ENCODE measurements around the gene ACIN1. TPM values are rescaled to one million over a fixed set of nuclear protein-coding genes. Genes with fewer than 3 reads are reported as not detected.
A peak's percentile ranks its signal among the peaks of the same experiment; 100 is the strongest.

Gene ACIN1
- total and polyA plus RNA-seq, 9 of the 15 experiments (the other 6 are each of a cell fraction or from before 2014, with no cell fraction given): 5.0 to 196 (median 129) TPM

DNA sequence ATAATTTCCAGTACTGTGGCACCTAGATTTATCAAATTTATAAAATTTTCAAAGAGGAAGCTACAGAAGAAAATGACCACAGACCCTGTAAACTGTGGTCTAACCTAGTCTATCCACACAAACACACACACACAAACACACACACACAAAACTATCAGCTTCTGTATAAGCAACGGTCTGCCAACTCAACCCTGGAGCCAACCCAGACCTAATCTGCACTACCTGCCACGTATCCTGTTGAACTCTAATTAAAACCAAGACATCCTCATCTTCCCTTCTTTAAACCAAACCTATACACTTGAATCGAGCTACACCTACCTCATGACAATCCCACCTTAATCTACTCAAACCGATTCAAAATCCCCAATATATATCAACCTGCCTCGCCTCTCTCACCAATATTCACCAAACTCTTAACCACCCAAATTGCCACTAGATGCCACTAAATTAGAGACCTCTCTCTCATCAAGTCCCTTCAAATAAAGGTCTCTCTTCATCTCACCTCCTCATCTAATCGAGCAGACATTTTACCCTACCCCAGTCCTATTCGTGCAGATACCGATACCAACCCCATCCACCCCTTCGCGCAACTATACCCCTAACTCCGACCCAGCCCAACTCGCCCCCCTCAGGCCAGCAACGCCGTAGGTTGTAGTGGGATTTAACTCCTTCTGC is 808 bp downstream of the ACIN1 start (continued):
- peak; percentile 87; the same call in 1 of the 2 replicates for TF ChIP-seq THRAP3 (IDR thresholded peaks at IDR 0.05; ENCODE audit: borderline replicate concordance)
- no peak for TF ChIP-seq PPARD (CRISPR knock-in tag; IDR thresholded peaks at IDR 0.05)
- no peak for TF ChIP-seq CBFA2T2 (conservative IDR thresholded peaks at IDR 0.05)
- TF ChIP-seq RUNX1 (IDR thresholded peaks at IDR 0.05; ENCODE audit: low read depth): no peak
- TF ChIP-seq KDM4B (IDR thresholded peaks at IDR 0.05; ENCODE audit: borderline replicate concordance in 2 of 2, low read depth in 1 of 2): no peak
- TF ChIP-seq DEAF1 (CRISPR knock-in tag; IDR thresholded peaks at IDR 0.05): no peak
- no peak for TF ChIP-seq HMGN3 (IDR thresholded peaks at IDR 0.05; ENCODE audit: borderline replicate concordance, extremely low read depth, insufficient read length, low read depth, low read length)
- peak; percentile 68 to 71; a peak in 3 of 4 replicates for TF ChIP-seq MLLT1 (IDR thresholded peaks at IDR 0.05)
- TF ChIP-seq CSDE1 (IDR thresholded peaks at IDR 0.05): 0 out of 4 replicates have a peak, but pooled peaks of 1 of the 2 experiments have one; percentile 44
- no peak for TF ChIP-seq TSHZ1 (CRISPR knock-in tag; IDR thresholded peaks at IDR 0.05)
- TF ChIP-seq HNRNPK (IDR thresholded peaks at IDR 0.05; ENCODE audit: low read depth, low read length, poor library complexity, severe bottlenecking): no peak
- no peak for TF ChIP-seq KLF1 (tag; IDR thresholded peaks at IDR 0.05)
- no peak for TF ChIP-seq HOMEZ (CRISPR knock-in tag; IDR thresholded peaks at IDR 0.05)
- TF ChIP-seq, protein P1, sequence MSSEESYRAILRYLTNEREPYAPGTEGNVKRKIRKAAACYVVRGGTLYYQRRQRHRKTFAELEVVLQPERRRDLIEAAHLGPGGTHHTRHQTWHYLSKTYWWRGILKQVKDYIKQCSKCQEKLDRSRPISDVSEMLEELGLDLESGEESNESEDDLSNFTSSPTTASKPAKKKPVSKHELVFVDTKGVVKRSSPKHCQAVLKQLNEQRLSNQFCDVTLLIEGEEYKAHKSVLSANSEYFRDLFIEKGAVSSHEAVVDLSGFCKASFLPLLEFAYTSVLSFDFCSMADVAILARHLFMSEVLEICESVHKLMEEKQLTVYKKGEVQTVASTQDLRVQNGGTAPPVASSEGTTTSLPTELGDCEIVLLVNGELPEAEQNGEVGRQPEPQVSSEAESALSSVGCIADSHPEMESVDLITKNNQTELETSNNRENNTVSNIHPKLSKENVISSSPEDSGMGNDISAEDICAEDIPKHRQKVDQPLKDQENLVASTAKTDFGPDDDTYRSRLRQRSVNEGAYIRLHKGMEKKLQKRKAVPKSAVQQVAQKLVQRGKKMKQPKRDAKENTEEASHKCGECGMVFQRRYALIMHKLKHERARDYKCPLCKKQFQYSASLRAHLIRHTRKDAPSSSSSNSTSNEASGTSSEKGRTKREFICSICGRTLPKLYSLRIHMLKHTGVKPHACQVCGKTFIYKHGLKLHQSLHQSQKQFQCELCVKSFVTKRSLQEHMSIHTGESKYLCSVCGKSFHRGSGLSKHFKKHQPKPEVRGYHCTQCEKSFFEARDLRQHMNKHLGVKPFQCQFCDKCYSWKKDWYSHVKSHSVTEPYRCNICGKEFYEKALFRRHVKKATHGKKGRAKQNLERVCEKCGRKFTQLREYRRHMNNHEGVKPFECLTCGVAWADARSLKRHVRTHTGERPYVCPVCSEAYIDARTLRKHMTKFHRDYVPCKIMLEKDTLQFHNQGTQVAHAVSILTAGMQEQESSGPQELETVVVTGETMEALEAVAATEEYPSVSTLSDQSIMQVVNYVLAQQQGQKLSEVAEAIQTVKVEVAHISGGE (CRISPR knock-in tag; IDR thresholded peaks at IDR 0.05): 0 out of 6 replicates have a peak, but pooled peaks of 1 of the 3 experiments have one; percentile 8

Measured in K562 (cell line).